Thoracic aorta (tissue), 2 donors: ENCODE data around the gene HHLA2. TPM values are rescaled to one million over a fixed set of nuclear protein-coding genes. Genes with fewer than 3 reads are reported as not detected.

ENCODE experiments used
- ATAC-seq: fragments of 150-250 bp; one replicate; pipeline ENCODE4 v1.8.0; 2017; ENCODE audit warnings: low read depth; ENCODE audit not compliant: insufficient number of reproducible peaks, low FRiP score
- DNase-seq: peaks from one replicate; pipeline ENCODE4 v3.0.0-alpha.2; 2020; ENCODE audit warnings: low spot score
- H3K27ac ChIP-seq, 2 donors: fragments of 200-600 bp; sonication (generic); 1 replicate in 1 of 2; 2 replicates in 1 of 2; pipeline ENCODE4 v1.5.1; 2016; ENCODE audit warnings: mild to moderate bottlenecking in 2 of 2, moderate library complexity in 2 of 2
- H3K27me3 ChIP-seq: fragments of 200-600 bp; sonication (generic); replicated peaks from 2 replicates; pipeline ENCODE4 v1.6.0; 2016; ENCODE audit warnings: mild to moderate bottlenecking; ENCODE audit not compliant: insufficient read depth
- H3K36me3 ChIP-seq: fragments of 200-600 bp; sonication (generic); one replicate; pipeline ENCODE4 v1.5.1; 2016
- H3K4me1 ChIP-seq, 2 donors: fragments of 200-600 bp; sonication (generic); 1 replicate in 1 of 2; 2 replicates in 1 of 2; pipeline versions ENCODE4 v1.5.1 to v1.6.0; 2016; ENCODE audit warnings: low read depth in 2 of 2, mild to moderate bottlenecking in 1 of 2; ENCODE audit not compliant: control insufficient read depth in 1 of 2
- H3K4me3 ChIP-seq: fragments of 200-600 bp; sonication (generic); 2 replicates; pipeline ENCODE4 v1.5.1; 2016; ENCODE audit warnings: mild to moderate bottlenecking
- H3K9me3 ChIP-seq: fragments of 200-600 bp; sonication (generic); 2 replicates; pipeline ENCODE4 v1.5.1; 2016
- CTCF ChIP-seq: fragments of 200-600 bp; sonication (generic); IDR thresholded peaks from one replicate; pipeline ENCODE4 v1.5.1; 2019; ENCODE audit warnings: antibody characterized with exemption
- total RNA-seq, 2 donors: library from RNA; depleted of rRNA; stranded (reverse); fragments of >200 nt; gene quantifications; one replicate each; pipeline versions ENCODE4 v1.1.0 to v1.2.3, GENCODE V29; 2016

The HHLA2 gene
- total RNA-seq, 2 donors from 2014 or later = not detected

DNA sequence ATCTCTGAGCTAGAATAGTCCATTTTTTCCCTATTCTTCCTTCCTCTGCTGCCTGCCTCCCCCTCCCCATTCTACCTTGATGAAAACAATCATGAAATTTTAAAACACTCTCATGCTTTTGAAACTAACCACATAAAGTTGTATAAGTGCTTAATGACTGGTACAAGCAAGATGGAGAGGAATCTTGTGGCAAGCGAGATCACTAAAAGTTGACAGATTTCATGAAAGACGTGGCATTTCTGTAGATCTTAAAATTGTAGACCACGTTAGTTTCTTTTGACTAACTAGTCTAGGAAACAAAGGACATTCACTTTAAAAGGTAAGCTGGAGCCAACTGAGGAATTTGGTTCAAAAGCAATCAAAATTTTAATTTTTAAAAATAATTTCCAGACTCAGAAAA is 35.4 kb downstream of the HHLA2 start:
- ATAC-seq (no peak), DNase-seq (no peak)
- no peaks in the 10 kb centered on the region for H3K9me3 ChIP-seq
- no peak overlapping the region for H3K4me3 ChIP-seq
- H3K27me3 ChIP-seq = no peaks in the 10 kb centered on the region
- TF ChIP-seq CTCF = no peak
- H3K36me3 ChIP-seq = no peaks in the 10 kb centered on the region
- H3K4me1 ChIP-seq = peaks cover 0 to 16% of the 10 kb centered on the region in 2 donors
- no peak overlapping the region for H3K27ac ChIP-seq

DNA sequence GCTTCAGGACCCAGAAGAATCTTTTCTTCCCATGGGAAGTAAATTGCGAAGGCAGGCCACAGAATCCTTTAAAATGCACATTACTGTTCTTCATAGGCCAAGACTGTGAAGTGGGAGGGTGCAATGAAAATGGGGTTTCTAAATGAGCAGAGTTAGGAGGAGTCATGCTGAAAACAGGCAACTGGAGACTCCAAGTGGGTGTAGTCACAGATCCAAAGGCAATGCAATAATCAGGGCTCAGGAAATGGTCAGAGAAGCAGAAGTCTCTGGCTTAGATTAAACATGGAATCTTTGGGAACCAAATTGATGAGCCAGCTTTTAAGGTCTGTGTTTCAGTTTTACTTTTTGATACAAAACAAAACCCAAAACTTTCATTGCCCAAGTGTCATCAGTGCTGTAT is 37.6 kb downstream of the HHLA2 start:
- no peaks in the 10 kb centered on the region for H3K36me3 ChIP-seq
- no peaks in the 10 kb centered on the region for H3K27me3 ChIP-seq
- no peaks in the 10 kb centered on the region for H3K9me3 ChIP-seq
- H3K4me1 ChIP-seq = peaks cover 0 to 8% of the 10 kb centered on the region in 2 donors
- no peak for DNase-seq
- H3K4me3 ChIP-seq = no peak overlapping the region
- no peak for TF ChIP-seq CTCF
- H3K27ac ChIP-seq = no peak overlapping the region
- no peak for ATAC-seq

DNA sequence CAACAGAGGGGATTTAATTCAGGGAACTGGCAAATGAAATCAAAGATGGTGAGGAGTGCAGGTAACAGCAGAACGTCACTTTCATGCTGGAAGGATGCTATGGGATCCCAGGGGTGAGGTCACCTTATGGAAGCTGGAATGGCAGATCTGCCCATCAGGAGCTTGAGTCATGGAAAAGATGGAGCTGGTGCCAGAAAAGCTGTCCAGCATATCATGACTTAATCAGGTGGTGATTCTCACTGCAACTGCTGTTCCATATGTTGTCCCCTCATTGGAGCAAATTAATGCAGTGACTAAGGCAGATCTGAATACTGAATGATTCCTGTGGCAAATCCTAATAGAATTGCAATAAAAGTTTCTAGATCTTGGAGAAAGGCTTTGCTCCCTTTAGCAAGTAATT is 38.4 kb downstream of the HHLA2 start:
- ATAC-seq = no peak
- DNase-seq = no peak
- no peak for TF ChIP-seq CTCF
- peaks cover 0 to under 1% of the 10 kb centered on the region in 2 donors for H3K4me1 ChIP-seq
- H3K27ac ChIP-seq = no peak overlapping the region
- no peaks in the 10 kb centered on the region for H3K36me3 ChIP-seq
- H3K4me3 ChIP-seq = no peak overlapping the region
- H3K27me3 ChIP-seq = no peaks in the 10 kb centered on the region
- no peaks in the 10 kb centered on the region for H3K9me3 ChIP-seq

GRCh38 chr3:108338901-108339545 is 42.7 kb downstream of the HHLA2 start:
- H3K4me3 ChIP-seq = no peak overlapping the region
- ATAC-seq (no peak), DNase-seq (no peak)
- no peak for TF ChIP-seq CTCF
- no peaks in the 10 kb centered on the region for H3K27me3 ChIP-seq
- no peaks in the 10 kb centered on the region for H3K36me3 ChIP-seq
- no peaks in the 10 kb centered on the region for H3K9me3 ChIP-seq
- H3K27ac ChIP-seq = no peak overlapping the region
- H3K4me1 ChIP-seq = no peaks in the 10 kb centered on the region

- no peak overlapping the region for H3K27ac ChIP-seq
- no peaks in the 10 kb centered on the region for H3K9me3 ChIP-seq
- H3K4me3 ChIP-seq = no peak overlapping the region
- no peak for ATAC-seq
- TF ChIP-seq CTCF = no peak
- no peak for DNase-seq
- no peaks in the 10 kb centered on the region for H3K27me3 ChIP-seq
- H3K36me3 ChIP-seq = no peaks in the 10 kb centered on the region
- no peaks in the 10 kb centered on the region for H3K4me1 ChIP-seq
These were observed 45.6 kb downstream of the HHLA2 start for GRCh38 chr3:108341911-108342310.
